Duodenal mucosa (tissue), 2 donors: ENCODE results near the gene HOXA5.

Source experiments
- H3K27ac ChIP-seq: one replicate; pipeline ENCODE4 v1.7.0; 2013; ENCODE audit warnings: low read depth, low read length
- H3K27me3 ChIP-seq, 2 donors: one replicate each; pipeline ENCODE4 v1.7.0; 2013; ENCODE audit warnings: low read length in 2 of 2, control low read depth in 1 of 2; ENCODE audit not compliant: insufficient read depth in 2 of 2, control insufficient read depth in 1 of 2
- H3K36me3 ChIP-seq, 2 donors: one replicate each; pipeline ENCODE4 v1.7.0; 2013; ENCODE audit warnings: low read length in 2 of 2, control low read depth in 1 of 2; ENCODE audit not compliant: insufficient read depth in 2 of 2, control insufficient read depth in 1 of 2
- H3K4me1 ChIP-seq, 2 donors: one replicate each; pipeline ENCODE4 v1.7.0; 2013; ENCODE audit warnings: low read length in 2 of 2, control low read depth in 1 of 2; ENCODE audit not compliant: insufficient read depth in 2 of 2, control insufficient read depth in 1 of 2
- H3K4me3 ChIP-seq, 2 donors: one replicate each; pipeline ENCODE4 v1.7.0; 2013; ENCODE audit warnings: low read length in 2 of 2, low read depth in 1 of 2
- H3K9ac ChIP-seq, 2 donors: one replicate each; pipeline ENCODE4 v1.7.0; 2013; ENCODE audit warnings: low read length in 2 of 2, low read depth in 1 of 2
- H3K9me3 ChIP-seq, 2 donors: one replicate each; pipeline ENCODE4 v1.7.0; 2013; ENCODE audit warnings: low read length in 2 of 2, control low read depth in 1 of 2; ENCODE audit not compliant: control insufficient read depth in 1 of 2

Gene HOXA5

GRCh38 chr7:27140126-27140857 is 3.2 kb downstream of the HOXA5 start:
- H3K27me3 ChIP-seq: peaks cover 40 to 47% of the 10 kb centered on the region in 2 donors
- H3K4me1 ChIP-seq: peaks cover 19 to 25% of the 10 kb centered on the region in 2 donors
- no peaks in the 10 kb centered on the region for H3K36me3 ChIP-seq
- peak overlapping the region; percentile 34 to 44 for H3K9ac ChIP-seq
- H3K9me3 ChIP-seq: no peaks in the 10 kb centered on the region
- peak overlapping the region; percentile 65 for H3K27ac ChIP-seq
- peak overlapping the region; percentile 51 to 65 for H3K4me3 ChIP-seq

GRCh38 chr7:27139334-27140125 is 4.0 kb downstream of the HOXA5 start:
- no peaks in the 10 kb centered on the region for H3K9me3 ChIP-seq
- H3K4me3 ChIP-seq: peak overlapping the region; percentile 51 to 65
- H3K27ac ChIP-seq: peak overlapping the region; percentile 64
- H3K36me3 ChIP-seq: no peaks in the 10 kb centered on the region
- H3K27me3 ChIP-seq: peaks cover 40% of the 10 kb centered on the region in 2 donors
- H3K4me1 ChIP-seq: peaks cover 21 to 27% of the 10 kb centered on the region in 2 donors
- H3K9ac ChIP-seq: peak overlapping the region; percentile 34 to 44

GRCh38 chr7:27138985-27139333 is 4.5 kb downstream of the HOXA5 start:
- Histone ChIP-seq H3K9ac (peak overlapping the region; percentile 20 to 44), H3K27me3 (peaks cover 38 to 40% of the 10 kb centered on the region in 2 donors), H3K27ac (peak overlapping the region; percentile 64), H3K36me3 (no peaks in the 10 kb centered on the region), H3K4me1 (peaks cover 21 to 23% of the 10 kb centered on the region in 2 donors), H3K4me3 (peak overlapping the region; percentile 51 to 65), H3K9me3 (no peaks in the 10 kb centered on the region)

GRCh38 chr7:27138472-27138871 is 5.0 kb downstream of the HOXA5 start:
- Histone ChIP-seq H3K9ac (peak overlapping the region in 1 of 2 donors; percentile 44), H3K36me3 (no peaks in the 10 kb centered on the region), H3K9me3 (no peaks in the 10 kb centered on the region), H3K27me3 (peaks cover 37 to 40% of the 10 kb centered on the region in 2 donors), H3K27ac (peak overlapping the region; percentile 37), H3K4me3 (peak overlapping the region in 1 of 2 donors; percentile 65), H3K4me1 (peaks cover 19 to 26% of the 10 kb centered on the region in 2 donors)

GRCh38 chr7:27137640-27138315 is 5.7 kb downstream of the HOXA5 start:
- H3K4me3 ChIP-seq: no peak overlapping the region
- peaks cover 19 to 29% of the 10 kb centered on the region in 2 donors for H3K4me1 ChIP-seq
- no peaks in the 10 kb centered on the region for H3K36me3 ChIP-seq
- peaks cover 34 to 38% of the 10 kb centered on the region in 2 donors for H3K27me3 ChIP-seq
- peak overlapping the region; percentile 37 for H3K27ac ChIP-seq
- H3K9me3 ChIP-seq: no peaks in the 10 kb centered on the region
- peak overlapping the region in 1 of 2 donors; percentile 44 for H3K9ac ChIP-seq

GRCh38 chr7:27134392-27134791 is 9.1 kb downstream of the HOXA5 start:
- peaks cover 21 to 36% of the 10 kb centered on the region in 2 donors for H3K4me1 ChIP-seq

GRCh38 chr7:27133409-27134231 is 9.9 kb downstream of the HOXA5 start:
- H3K27me3 ChIP-seq: peaks cover 17 to 25% of the 10 kb centered on the region in 2 donors
- no peak overlapping the region for H3K9ac ChIP-seq
- H3K4me1 ChIP-seq: peaks cover 23 to 44% of the 10 kb centered on the region in 2 donors
- no peaks in the 10 kb centered on the region for H3K36me3 ChIP-seq
- no peaks in the 10 kb centered on the region for H3K9me3 ChIP-seq
- H3K27ac ChIP-seq: peak overlapping the region; percentile 11
- no peak overlapping the region for H3K4me3 ChIP-seq

More at GRCh38 chr7:27134392-27134791, 9.1 kb downstream of the HOXA5 start:
- H3K27me3 ChIP-seq: peaks cover 17 to 25% of the 10 kb centered on the region in 2 donors
- H3K36me3 ChIP-seq: no peaks in the 10 kb centered on the region
- H3K9me3 ChIP-seq: no peaks in the 10 kb centered on the region
- no peak overlapping the region for H3K27ac ChIP-seq
- no peak overlapping the region for H3K9ac ChIP-seq
- no peak overlapping the region for H3K4me3 ChIP-seq

- Histone ChIP-seq H3K4me3 (no peak overlapping the region), H3K36me3 (no peaks in the 10 kb centered on the region), H3K27me3 (peaks cover 17 to 25% of the 10 kb centered on the region in 2 donors), H3K9ac (no peak overlapping the region), H3K4me1 (peaks cover 23 to 47% of the 10 kb centered on the region in 2 donors), H3K9me3 (no peaks in the 10 kb centered on the region), H3K27ac (no peak overlapping the region)
These were observed 10.5 kb downstream of the HOXA5 start for GRCh38 chr7:27132978-27133377.

- H3K27me3 ChIP-seq: peaks cover 17 to 25% of the 10 kb centered on the region in 2 donors
- H3K4me1 ChIP-seq: peaks cover 24 to 52% of the 10 kb centered on the region in 2 donors
These were observed 11.3 kb downstream of the HOXA5 start for GRCh38 chr7:27132214-27132613.

More at GRCh38 chr7:27132214-27132613, 11.3 kb downstream of the HOXA5 start:
- Histone ChIP-seq H3K4me3 (no peak overlapping the region), H3K9me3 (no peaks in the 10 kb centered on the region), H3K9ac (no peak overlapping the region), H3K36me3 (no peaks in the 10 kb centered on the region), H3K27ac (no peak overlapping the region)
